GDM1 (cell line): Measurements from ENCODE around the gene SOD1.
"Not testable (repeated sequence)": the region's sequence is repeated elsewhere in the genome, so short reads cannot be mapped to it uniquely, and the experiment has no call there.

Experiments used
- DNase-seq: peaks from one replicate; lab custom pipeline; 2025; lab: John Stamatoyannopoulos, UW

SOD1 gene

GRCh38 chr21:31659536-31660258, at the start of gene SOD1:
TSS of gene SOD1 (plus strand) at chr21:31659693. CDS start at chr21:31659770, 77 bp downstream.
- peak; percentile 85 for DNase-seq

GRCh38 chr21:31611445-31611844, 48.0 kb upstream of the SOD1 start:
- DNase-seq: no peak

- DNase-seq: no peak
Measured at GRCh38 chr21:31612894-31613785, 46.4 kb upstream of the SOD1 start.

- no peak for DNase-seq
Measured at GRCh38 chr21:31614705-31615104, 44.8 kb upstream of the SOD1 start.

- no peak for DNase-seq
Measured at GRCh38 chr21:31616216-31616615, 43.3 kb upstream of the SOD1 start.

GRCh38 chr21:31618696-31619430, 40.6 kb upstream of the SOD1 start:
- DNase-seq: no peak

GRCh38 chr21:31622397-31622796, 37.1 kb upstream of the SOD1 start:
- no peak for DNase-seq

GRCh38 chr21:31623664-31624063, 35.8 kb upstream of the SOD1 start:
- DNase-seq: no peak

- DNase-seq: no peak
Measured at GRCh38 chr21:31624181-31624580, 35.3 kb upstream of the SOD1 start.

GRCh38 chr21:31624961-31625491, 34.5 kb upstream of the SOD1 start:
- DNase-seq: no peak

GRCh38 chr21:31629972-31630711, 29.4 kb upstream of the SOD1 start:
- DNase-seq: no peak

- DNase-seq: not testable (repeated sequence)
Measured at GRCh38 chr21:31631881-31632280, 27.6 kb upstream of the SOD1 start.

GRCh38 chr21:31634993-31635392, 24.5 kb upstream of the SOD1 start:
- DNase-seq: no peak

GRCh38 chr21:31636874-31637273, 22.6 kb upstream of the SOD1 start:
- DNase-seq: no peak

- DNase-seq: no peak
Measured at GRCh38 chr21:31641416-31641922, 18.0 kb upstream of the SOD1 start.

GRCh38 chr21:31644643-31645042, 14.8 kb upstream of the SOD1 start:
- no peak for DNase-seq

GRCh38 chr21:31647650-31648049, 11.8 kb upstream of the SOD1 start:
- DNase-seq: no peak

- no peak for DNase-seq
Measured at GRCh38 chr21:31650930-31651329, 8.6 kb upstream of the SOD1 start.

- not testable (repeated sequence) for DNase-seq
Measured at GRCh38 chr21:31651491-31651890, 8.0 kb upstream of the SOD1 start.

GRCh38 chr21:31654340-31654739, 5.2 kb upstream of the SOD1 start:
- no peak for DNase-seq
